Esophagus (tissue), 2 donors: Measurements from ENCODE around the gene OPA1. TPM values are rescaled to one million over a fixed set of nuclear protein-coding genes. Genes with fewer than 3 reads are reported as not detected.

Source experiments
- H3K27ac ChIP-seq, 2 donors: one replicate each; pipeline ENCODE4 v1.5.1; 2013; ENCODE audit warnings: low read depth in 2 of 2, mild to moderate bottlenecking in 2 of 2, inconsistent platforms in 1 of 2, low read length in 1 of 2, moderate library complexity in 1 of 2
- H3K27me3 ChIP-seq, 2 donors: one replicate each; pipeline ENCODE4 v1.6.1; 2013; ENCODE audit warnings: low read length in 2 of 2, control low read depth in 1 of 2, mild to moderate bottlenecking in 1 of 2; ENCODE audit not compliant: insufficient read depth in 2 of 2, control insufficient read depth in 1 of 2
- H3K36me3 ChIP-seq, 2 donors: one replicate each; pipeline ENCODE4 v1.6.1; 2013; ENCODE audit warnings: low read length in 1 of 2; ENCODE audit not compliant: control insufficient read depth in 2 of 2, insufficient read depth in 2 of 2
- H3K4me1 ChIP-seq, 2 donors: one replicate each; pipeline ENCODE4 v1.6.1; 2013; ENCODE audit warnings: low read length in 1 of 2; ENCODE audit not compliant: control insufficient read depth in 2 of 2, insufficient read depth in 2 of 2
- H3K4me3 ChIP-seq, 2 donors: one replicate each; pipeline ENCODE4 v1.5.1; 2013; ENCODE audit warnings: low read length in 2 of 2, mild to moderate bottlenecking in 2 of 2, low read depth in 1 of 2, moderate library complexity in 1 of 2
- H3K9me3 ChIP-seq, 2 donors: one replicate each; pipeline ENCODE4 v1.6.1; 2013; ENCODE audit warnings: mild to moderate bottlenecking in 2 of 2, low read depth in 1 of 2, low read length in 1 of 2, moderate library complexity in 1 of 2; ENCODE audit not compliant: control insufficient read depth in 2 of 2, insufficient read depth in 1 of 2
- WGBS, 2 donors: extraction: QIAGEN DNeasy Blood & Tissue Kit; methylation state at CpG; one replicate each; pipeline ENCODE4 v1.1.7; 2013; 5-methylcytosine and 5-hydroxymethylcytosine counted together
- polyA plus RNA-seq, 2 donors: library from polyadenylated mRNA; stranded (reverse); fragments of 200-250 nt; gene quantifications; one replicate each; pipeline ENCODE4 v1.2.3, GENCODE V29; 2013
- donor health status: healthy with polysubstance abuse.
- donor health status: Bipolar disorder and iron deficiency.

OPA1 gene
- polyA plus RNA-seq, 2 donors: 9.2 to 20.5 TPM

- 94 to 100% methylated on average over 1 of the region's 1 CpG for WGBS, 2 donors
- Histone ChIP-seq H3K36me3 (peaks cover 0 to 3% of the 10 kb centered on the region in 2 donors), H3K4me1 (no peaks in the 10 kb centered on the region), H3K27ac (no peak overlapping the region), H3K4me3 (no peak overlapping the region), H3K9me3 (no peaks in the 10 kb centered on the region), H3K27me3 (no peaks in the 10 kb centered on the region)
Observed at GRCh38 chr3:193660171-193660570, 67.2 kb downstream of the OPA1 start.

GRCh38 chr3:193660698-193661411 lies 67.8 kb downstream of the OPA1 start:
- Histone ChIP-seq H3K36me3 (peaks cover 0 to 3% of the 10 kb centered on the region in 2 donors), H3K9me3 (no peaks in the 10 kb centered on the region), H3K27ac (no peak overlapping the region), H3K4me1 (no peaks in the 10 kb centered on the region), H3K4me3 (no peak overlapping the region), H3K27me3 (no peaks in the 10 kb centered on the region)
- WGBS, 2 donors: 79 to 80% methylated on average over 4 of the region's 4 CpGs

GRCh38 chr3:193662757-193663322 lies 69.8 kb downstream of the OPA1 start:
- Histone ChIP-seq H3K4me3 (no peak overlapping the region), H3K27ac (no peak overlapping the region), H3K27me3 (no peaks in the 10 kb centered on the region), H3K4me1 (no peaks in the 10 kb centered on the region), H3K9me3 (no peaks in the 10 kb centered on the region), H3K36me3 (peaks cover 2 to 4% of the 10 kb centered on the region in 2 donors)
- 87 to 90% methylated on average over 7 of the region's 7 CpGs for WGBS, 2 donors

GRCh38 chr3:193665370-193665989 lies 72.5 kb downstream of the OPA1 start:
- H3K4me1 ChIP-seq: no peaks in the 10 kb centered on the region
- no peak overlapping the region for H3K4me3 ChIP-seq
- peaks cover 6 to 10% of the 10 kb centered on the region in 2 donors for H3K36me3 ChIP-seq
- no peak overlapping the region for H3K27ac ChIP-seq
- no peaks in the 10 kb centered on the region for H3K9me3 ChIP-seq
- H3K27me3 ChIP-seq: no peaks in the 10 kb centered on the region
- 92 to 93% methylated on average over 1 of the region's 1 CpG for WGBS, 2 donors

DNA sequence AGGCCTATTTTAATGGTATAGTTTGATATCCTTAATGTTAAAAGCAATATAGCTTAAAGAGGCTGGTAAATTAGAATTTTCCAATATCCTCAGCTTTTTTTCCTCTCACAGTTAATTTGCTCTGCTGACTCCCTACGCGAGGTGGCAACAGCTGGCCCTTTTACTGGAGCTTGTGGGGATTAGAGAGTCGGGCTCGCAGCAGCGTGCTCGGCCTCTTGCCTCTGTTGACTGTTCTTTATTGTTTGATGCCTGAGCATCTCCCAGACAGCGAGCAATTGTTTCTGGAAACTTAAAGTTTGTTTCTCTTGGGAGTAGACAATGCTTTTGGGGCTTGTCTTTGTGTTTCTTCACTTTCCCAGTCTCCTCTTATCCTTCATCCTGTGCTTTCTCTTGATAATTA lies 80.8 kb downstream of the OPA1 start:
- H3K4me1 ChIP-seq: no peaks in the 10 kb centered on the region
- H3K27ac ChIP-seq: no peak overlapping the region
- 78 to 88% methylated on average over 7 of the region's 7 CpGs for WGBS, 2 donors
- no peaks in the 10 kb centered on the region for H3K27me3 ChIP-seq
- H3K4me3 ChIP-seq: no peak overlapping the region
- H3K9me3 ChIP-seq: no peaks in the 10 kb centered on the region
- peaks cover 2 to 4% of the 10 kb centered on the region in 2 donors for H3K36me3 ChIP-seq

GRCh38 chr3:193674714-193675113 lies 81.7 kb downstream of the OPA1 start:
- no peak overlapping the region for H3K4me3 ChIP-seq
- H3K27me3 ChIP-seq: no peaks in the 10 kb centered on the region
- WGBS, 2 donors: 94 to 95% methylated on average over 9 of the region's 9 CpGs
- peaks cover 2 to 3% of the 10 kb centered on the region in 2 donors for H3K36me3 ChIP-seq
- no peaks in the 10 kb centered on the region for H3K9me3 ChIP-seq
- H3K4me1 ChIP-seq: no peaks in the 10 kb centered on the region
- H3K27ac ChIP-seq: no peak overlapping the region

DNA sequence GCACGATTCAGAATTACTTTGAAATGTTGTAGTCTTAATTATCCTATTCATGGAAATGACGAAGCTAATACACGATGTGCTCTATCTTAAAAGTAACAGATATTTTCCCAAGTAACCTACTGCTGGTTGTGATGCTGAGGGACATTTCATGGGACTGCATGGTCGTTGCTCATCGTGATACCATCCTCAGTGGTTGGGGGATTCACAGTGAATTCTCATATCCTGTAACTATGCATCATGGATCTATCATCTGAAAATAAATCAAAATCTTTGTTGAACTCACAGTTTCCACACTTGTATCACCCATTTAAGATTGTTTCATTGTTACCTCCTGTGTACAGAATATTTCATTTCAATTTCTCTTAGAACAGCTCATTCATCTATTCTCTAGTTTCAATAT lies 84.7 kb downstream of the OPA1 start:
- 91 to 97% methylated on average over 5 of the region's 5 CpGs for WGBS, 2 donors
- Histone ChIP-seq H3K27ac (no peak overlapping the region), H3K9me3 (no peaks in the 10 kb centered on the region), H3K4me1 (no peaks in the 10 kb centered on the region), H3K36me3 (peaks cover 0 to 2% of the 10 kb centered on the region in 2 donors), H3K4me3 (no peak overlapping the region), H3K27me3 (no peaks in the 10 kb centered on the region)

- peaks cover 0 to 2% of the 10 kb centered on the region in 2 donors for H3K36me3 ChIP-seq
- WGBS, 2 donors: 66 to 67% methylated on average over 2 of the region's 2 CpGs
- no peaks in the 10 kb centered on the region for H3K4me1 ChIP-seq
Observed at GRCh38 chr3:193680220-193680619, 87.2 kb downstream of the OPA1 start.

GRCh38 chr3:193681631-193682030 lies 88.6 kb downstream of the OPA1 start:
- H3K9me3 ChIP-seq: no peaks in the 10 kb centered on the region
- H3K4me1 ChIP-seq: no peaks in the 10 kb centered on the region
- 50 to 74% methylated on average over 1 of the region's 1 CpG for WGBS, 2 donors
- no peak overlapping the region for H3K4me3 ChIP-seq
- no peak overlapping the region for H3K27ac ChIP-seq
- H3K36me3 ChIP-seq: peaks cover 0 to 2% of the 10 kb centered on the region in 2 donors
- no peaks in the 10 kb centered on the region for H3K27me3 ChIP-seq

More at GRCh38 chr3:193680220-193680619, 87.2 kb downstream of the OPA1 start:
- Histone ChIP-seq H3K27ac (no peak overlapping the region), H3K9me3 (no peaks in the 10 kb centered on the region), H3K4me3 (no peak overlapping the region), H3K27me3 (no peaks in the 10 kb centered on the region)
